Measurements from ENCODE around the gene TMED10. TPM values are rescaled to one million over a fixed set of nuclear protein-coding genes. Genes with fewer than 3 reads are reported as not detected.

Gene TMED10
- total and polyA plus RNA-seq, 2 of the 13 experiments (the other 11 are each of a cell fraction or from before 2014, with no cell fraction given), result 311 to 377 TPM

GRCh38 chr14:75176142-75176820 lies at the start of gene TMED10 (continued):
- no peak for TF ChIP-seq AKAP8 (CRISPR knock-in tag; IDR thresholded peaks at IDR 0.05)
- TF ChIP-seq FOXK2 (IDR thresholded peaks at IDR 0.05), result no peak
- TF ChIP-seq ZNF674 (CRISPR knock-in tag; IDR thresholded peaks at IDR 0.05; ENCODE audit: low read depth), result no peak
- no peak for TF ChIP-seq ZSCAN5A (CRISPR knock-in tag; IDR thresholded peaks at IDR 0.05; ENCODE audit: borderline replicate concordance)
- no peak for TF ChIP-seq ZNF512B (CRISPR knock-in tag; IDR thresholded peaks at IDR 0.05; ENCODE audit: borderline replicate concordance)
- TF ChIP-seq RXRB (CRISPR knock-in tag; IDR thresholded peaks at IDR 0.05; ENCODE audit: borderline replicate concordance), result peak; percentile 55
- no peak for TF ChIP-seq SMAD1 (CRISPR knock-in tag; IDR thresholded peaks at IDR 0.05; ENCODE audit: borderline replicate concordance, low read depth)
- TF ChIP-seq HNF4A (CRISPR knock-in tag; IDR thresholded peaks at IDR 0.05), result peak; percentile 47; the same call in 1 of the 2 replicates
- no peak for TF ChIP-seq MAZ (IDR thresholded peaks at IDR 0.05; ENCODE audit: borderline replicate concordance, low read depth, low read length)
- TF ChIP-seq MAZ (CRISPR knock-in tag; IDR thresholded peaks at IDR 0.05; ENCODE audit: low read depth), result peak; percentile 85
- TF ChIP-seq SKIL (CRISPR knock-in tag; IDR thresholded peaks at IDR 0.05; ENCODE audit: borderline replicate concordance), result peak; percentile 47; the same call in 1 of the 2 replicates
- TF ChIP-seq ZZZ3 (CRISPR knock-in tag; IDR thresholded peaks at IDR 0.05; ENCODE audit: borderline replicate concordance), result peak; percentile 23; the same call in 1 of the 2 replicates
- no peak; a peak in 1 of 4 replicates for TF ChIP-seq ATF4 (CRISPR knock-in tag; IDR thresholded peaks at IDR 0.05)
- peak; percentile 90 for TF ChIP-seq PHF21A (CRISPR knock-in tag; IDR thresholded peaks at IDR 0.05)
- 0 out of 2 replicates have a peak, but pooled peaks have one; percentile 72 for TF ChIP-seq PCBP1 (IDR thresholded peaks at IDR 0.05; ENCODE audit: borderline replicate concordance, low read depth, low read length)
- TF ChIP-seq NCOA5 (CRISPR knock-in tag; IDR thresholded peaks at IDR 0.05), result no peak
- TF ChIP-seq BORCS8-MEF2B (CRISPR knock-in tag; IDR thresholded peaks at IDR 0.05), result peak; percentile 88
- TF ChIP-seq SRY (CRISPR knock-in tag; IDR thresholded peaks at IDR 0.05), result peak; percentile 95
- TF ChIP-seq ZBTB38 (CRISPR knock-in tag; IDR thresholded peaks at IDR 0.05), result peak; percentile 59; the same call in 1 of the 2 replicates
- TF ChIP-seq ZNF30 (CRISPR knock-in tag; IDR thresholded peaks at IDR 0.05), result no peak
- peak; percentile 64; the same call in 1 of the 2 replicates for TF ChIP-seq RBAK (CRISPR knock-in tag; IDR thresholded peaks at IDR 0.05)
